Liver (tissue), 3 donors: ENCODE results near the gene RERE.

ENCODE experiments used
- HNF4G ChIP-seq: IDR thresholded peaks from 2 replicates; pipeline ENCODE4 v1.6.1; 2016; ENCODE audit warnings: antibody characterized with exemption
- TF ChIP-seq, protein P1 (sequence below): fragments of 150-350 bp; IDR thresholded peaks from 2 replicates; pipeline ENCODE4 v1.5.1; 2017; ENCODE audit warnings: improper control_type of control experiment, low read depth, low read length; ENCODE audit not compliant: missing input control
- TF ChIP-seq, protein P2 (sequence below): IDR thresholded peaks from 2 replicates; pipeline ENCODE4 v1.6.1; 2016; ENCODE audit warnings: antibody characterized with exemption
- donor health status: healthy.
- donor health status: healthy.

DNA sequence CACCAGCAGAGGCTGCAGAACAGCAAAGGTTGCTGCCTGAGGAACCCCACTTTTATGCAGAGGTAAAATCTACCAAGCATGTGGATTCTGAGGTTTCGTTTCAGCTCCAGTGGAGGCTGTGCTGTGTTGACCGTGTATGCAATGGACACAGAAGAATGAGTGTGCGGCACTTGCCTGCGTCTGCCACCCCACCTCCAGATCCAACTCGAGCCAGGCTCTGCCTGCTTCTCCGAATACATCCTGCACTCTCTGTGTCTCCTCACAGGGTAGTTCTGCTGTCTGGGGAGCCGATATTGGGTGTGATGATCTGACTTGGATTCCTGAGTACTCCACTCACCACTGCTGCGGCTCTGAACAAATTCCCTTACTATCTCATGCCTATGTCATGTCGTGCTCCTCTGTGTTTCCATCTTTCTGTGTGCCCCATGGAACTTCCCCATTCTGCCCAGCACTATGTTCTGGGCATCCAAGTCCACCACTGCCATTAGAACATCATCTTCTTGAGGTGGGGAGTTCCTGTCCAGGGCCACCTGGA, 369.8 kb downstream of the RERE start:
- TF ChIP-seq, protein P1, sequence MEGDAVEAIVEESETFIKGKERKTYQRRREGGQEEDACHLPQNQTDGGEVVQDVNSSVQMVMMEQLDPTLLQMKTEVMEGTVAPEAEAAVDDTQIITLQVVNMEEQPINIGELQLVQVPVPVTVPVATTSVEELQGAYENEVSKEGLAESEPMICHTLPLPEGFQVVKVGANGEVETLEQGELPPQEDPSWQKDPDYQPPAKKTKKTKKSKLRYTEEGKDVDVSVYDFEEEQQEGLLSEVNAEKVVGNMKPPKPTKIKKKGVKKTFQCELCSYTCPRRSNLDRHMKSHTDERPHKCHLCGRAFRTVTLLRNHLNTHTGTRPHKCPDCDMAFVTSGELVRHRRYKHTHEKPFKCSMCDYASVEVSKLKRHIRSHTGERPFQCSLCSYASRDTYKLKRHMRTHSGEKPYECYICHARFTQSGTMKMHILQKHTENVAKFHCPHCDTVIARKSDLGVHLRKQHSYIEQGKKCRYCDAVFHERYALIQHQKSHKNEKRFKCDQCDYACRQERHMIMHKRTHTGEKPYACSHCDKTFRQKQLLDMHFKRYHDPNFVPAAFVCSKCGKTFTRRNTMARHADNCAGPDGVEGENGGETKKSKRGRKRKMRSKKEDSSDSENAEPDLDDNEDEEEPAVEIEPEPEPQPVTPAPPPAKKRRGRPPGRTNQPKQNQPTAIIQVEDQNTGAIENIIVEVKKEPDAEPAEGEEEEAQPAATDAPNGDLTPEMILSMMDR = no peak
- no peak for TF ChIP-seq HNF4G
- TF ChIP-seq, protein P2, sequence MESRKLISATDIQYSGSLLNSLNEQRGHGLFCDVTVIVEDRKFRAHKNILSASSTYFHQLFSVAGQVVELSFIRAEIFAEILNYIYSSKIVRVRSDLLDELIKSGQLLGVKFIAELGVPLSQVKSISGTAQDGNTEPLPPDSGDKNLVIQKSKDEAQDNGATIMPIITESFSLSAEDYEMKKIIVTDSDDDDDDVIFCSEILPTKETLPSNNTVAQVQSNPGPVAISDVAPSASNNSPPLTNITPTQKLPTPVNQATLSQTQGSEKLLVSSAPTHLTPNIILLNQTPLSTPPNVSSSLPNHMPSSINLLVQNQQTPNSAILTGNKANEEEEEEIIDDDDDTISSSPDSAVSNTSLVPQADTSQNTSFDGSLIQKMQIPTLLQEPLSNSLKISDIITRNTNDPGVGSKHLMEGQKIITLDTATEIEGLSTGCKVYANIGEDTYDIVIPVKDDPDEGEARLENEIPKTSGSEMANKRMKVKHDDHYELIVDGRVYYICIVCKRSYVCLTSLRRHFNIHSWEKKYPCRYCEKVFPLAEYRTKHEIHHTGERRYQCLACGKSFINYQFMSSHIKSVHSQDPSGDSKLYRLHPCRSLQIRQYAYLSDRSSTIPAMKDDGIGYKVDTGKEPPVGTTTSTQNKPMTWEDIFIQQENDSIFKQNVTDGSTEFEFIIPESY = no peak
